ENCODE data around the gene ANTXRL.
"Not testable (repeated sequence)": the region's sequence is repeated elsewhere in the genome, so short reads cannot be mapped to it uniquely, and the experiment has no call there.

The ANTXRL gene

GRCh38 chr10:46374410-46374809 is 87.6 kb downstream of the ANTXRL start:
- not testable (repeated sequence) for DNase-seq

- DNase-seq: not testable (repeated sequence)
Measured at GRCh38 chr10:46375406-46375805, 88.6 kb downstream of the ANTXRL start, which contains the start of gene ANXA8L1. Gene ANXA8L1, plus strand, starts transcription at chr10:46375776. Its CDS starts 76 bp downstream, at chr10:46375852.

DNA sequence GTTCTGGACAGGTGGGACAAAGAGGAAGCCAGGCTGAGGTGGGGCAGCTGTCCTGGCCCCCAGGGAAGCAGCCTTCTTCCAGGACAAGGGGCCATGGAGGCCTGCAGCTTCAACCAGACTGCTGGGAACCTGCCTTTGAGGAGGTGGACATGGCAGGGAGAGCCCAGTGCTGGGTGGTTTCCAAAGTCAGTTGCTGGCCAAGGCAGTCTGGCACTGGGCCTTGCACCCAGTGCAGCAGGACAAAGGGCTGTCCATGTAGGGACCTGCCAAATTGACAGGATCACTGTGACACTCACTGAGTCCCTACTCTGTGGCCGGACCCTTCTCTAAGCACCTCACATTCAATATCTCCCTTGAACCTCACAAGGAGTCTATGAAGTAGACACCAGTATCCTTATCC is 90.2 kb downstream of the ANTXRL start:
- not testable (repeated sequence) for DNase-seq

GRCh38 chr10:46377651-46378050 is 90.9 kb downstream of the ANTXRL start:
- not testable (repeated sequence) for DNase-seq

DNA sequence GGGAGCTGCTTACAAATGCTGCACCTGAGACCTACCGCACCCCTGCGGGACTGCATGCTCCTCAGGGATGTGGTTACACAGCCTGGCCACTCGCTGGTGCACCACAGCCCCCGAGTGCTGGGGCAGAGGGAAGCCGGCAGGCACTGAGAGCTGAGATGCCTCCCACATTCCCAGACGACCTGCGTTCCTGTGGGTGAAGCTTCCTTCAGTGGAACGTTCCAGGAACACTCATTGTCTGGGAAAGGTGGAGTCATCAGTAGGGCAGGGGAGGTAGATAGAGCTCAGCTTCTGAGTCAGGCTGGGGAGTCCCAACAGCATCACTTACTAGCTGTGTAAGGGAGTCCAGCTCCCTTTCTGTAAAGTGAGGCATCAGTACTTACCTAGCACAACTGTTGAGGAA is 91.3 kb downstream of the ANTXRL start:
- DNase-seq: not testable (repeated sequence)

DNA sequence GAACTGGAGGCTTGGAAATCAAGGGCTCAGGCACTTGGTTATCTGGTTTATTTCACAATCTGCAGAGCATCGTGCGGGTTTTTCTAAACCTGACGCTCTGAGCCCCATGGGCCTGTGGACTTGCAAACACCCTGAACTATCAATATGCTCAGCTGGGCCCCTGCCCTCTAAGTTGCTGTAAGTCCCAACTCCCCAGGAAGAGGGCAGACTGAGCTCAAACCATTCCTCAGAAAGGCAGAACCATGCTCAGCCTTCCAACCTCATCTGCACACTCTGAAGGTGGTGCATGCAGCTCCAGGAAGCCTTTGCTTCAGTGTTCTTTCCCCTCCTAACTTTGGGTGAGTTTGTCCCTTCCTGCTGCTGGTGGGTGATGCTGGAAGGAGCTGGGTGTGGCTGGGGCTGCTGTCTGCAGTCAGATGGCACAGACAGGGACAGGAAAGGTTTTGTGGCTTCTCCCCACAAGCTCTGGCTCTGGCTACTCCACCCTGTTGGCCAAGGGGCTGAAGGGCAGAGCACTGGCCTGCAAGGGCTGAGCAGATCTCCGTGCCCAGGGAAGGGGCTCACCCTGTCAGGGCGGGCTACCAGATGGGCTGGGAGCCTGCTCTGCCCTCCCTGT is 92.5 kb downstream of the ANTXRL start:
- DNase-seq: not testable (repeated sequence)

Data from CD4-positive, alpha-beta T cell treated with Interleukin-1 beta for 1 hour (primary cell).